SH-SY5Y (cell line): ENCODE data around the gene C1QTNF9.

Source experiments
- GATA2 ChIP-seq: IDR thresholded peaks from 2 replicates; pipeline ENCODE4 v1.6.1; 2011; ENCODE audit warnings: mild to moderate bottlenecking, low read depth, low read length
- GATA3 ChIP-seq: IDR thresholded peaks from 2 replicates; pipeline ENCODE4 v1.6.1; 2011; ENCODE audit warnings: low read depth, mild to moderate bottlenecking, low read length, moderate library complexity

- no peak for TF ChIP-seq GATA2
- no peak for TF ChIP-seq GATA3
Measured at GRCh38 chr13:24263632-24264031, 45.7 kb upstream of the C1QTNF9 start.
